Raji (cell line): ENCODE results near the gene KCNG4.

Experiments used
- POLR2A ChIP-seq: IDR thresholded peaks from 2 replicates; pipeline ENCODE4 v1.6.1; 2011; ENCODE audit warnings: low read depth, low read length, control low read depth; ENCODE audit not compliant: insufficient read depth

The KCNG4 gene

GRCh38 chr16:84174396-84174795, 65.4 kb downstream of the KCNG4 start:
- no peak for TF ChIP-seq POLR2A

DNA sequence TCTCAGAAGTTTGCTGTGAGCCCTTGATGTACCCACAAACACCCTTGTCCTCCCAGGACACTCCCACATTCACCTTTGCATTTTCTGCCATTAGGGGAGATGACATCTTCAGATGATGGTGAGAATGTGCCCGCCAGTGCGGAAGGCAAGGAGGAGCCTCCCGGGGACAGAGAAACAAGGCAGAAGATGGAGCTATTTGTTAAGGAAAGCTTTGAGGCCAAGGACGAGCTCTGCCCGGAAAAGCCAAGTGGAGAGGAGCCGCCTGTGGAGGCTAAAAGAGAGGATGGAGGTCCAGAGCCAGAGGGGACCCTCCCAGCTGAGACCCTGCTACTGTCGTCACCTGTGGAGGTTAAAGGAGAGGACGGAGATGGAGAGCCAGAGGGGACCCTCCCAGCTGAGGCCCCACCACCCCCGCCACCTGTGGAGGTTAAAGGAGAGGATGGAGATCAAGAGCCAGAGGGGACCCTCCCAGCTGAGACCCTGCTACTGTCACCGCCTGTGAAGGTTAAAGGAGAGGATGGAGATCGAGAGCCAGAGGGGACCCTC, 70.0 kb downstream of the KCNG4 start:
- no peak for TF ChIP-seq POLR2A
